ENCODE measurements around the gene SLC25A12.

DNA sequence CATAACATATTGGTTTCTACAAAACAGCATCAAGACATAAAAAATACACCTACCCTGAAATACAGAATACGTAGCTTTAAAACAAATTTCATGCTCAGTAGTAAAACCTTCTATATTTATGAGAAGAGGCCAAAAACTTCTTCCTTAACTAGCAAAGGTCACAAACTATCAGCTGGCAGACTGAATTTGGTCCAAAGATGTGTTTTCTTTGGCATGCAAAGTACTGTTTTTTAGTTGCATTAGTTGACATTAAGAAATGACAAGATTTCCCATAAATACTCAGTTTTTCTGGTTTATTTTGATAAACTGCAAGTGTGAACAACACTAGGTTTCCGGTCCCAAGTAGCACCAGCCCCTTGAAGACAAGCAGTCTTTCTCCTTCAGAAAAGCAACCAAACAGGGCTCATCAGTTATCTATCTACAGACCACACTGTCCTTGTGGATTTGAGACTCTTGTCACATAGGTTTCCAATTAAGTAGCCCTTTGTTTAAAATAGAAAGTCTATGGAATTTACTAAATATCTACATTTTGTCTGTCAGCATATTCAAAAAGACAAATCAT, 35.6 kb downstream of the SLC25A12 start:
- TF ChIP-seq, protein P1, sequence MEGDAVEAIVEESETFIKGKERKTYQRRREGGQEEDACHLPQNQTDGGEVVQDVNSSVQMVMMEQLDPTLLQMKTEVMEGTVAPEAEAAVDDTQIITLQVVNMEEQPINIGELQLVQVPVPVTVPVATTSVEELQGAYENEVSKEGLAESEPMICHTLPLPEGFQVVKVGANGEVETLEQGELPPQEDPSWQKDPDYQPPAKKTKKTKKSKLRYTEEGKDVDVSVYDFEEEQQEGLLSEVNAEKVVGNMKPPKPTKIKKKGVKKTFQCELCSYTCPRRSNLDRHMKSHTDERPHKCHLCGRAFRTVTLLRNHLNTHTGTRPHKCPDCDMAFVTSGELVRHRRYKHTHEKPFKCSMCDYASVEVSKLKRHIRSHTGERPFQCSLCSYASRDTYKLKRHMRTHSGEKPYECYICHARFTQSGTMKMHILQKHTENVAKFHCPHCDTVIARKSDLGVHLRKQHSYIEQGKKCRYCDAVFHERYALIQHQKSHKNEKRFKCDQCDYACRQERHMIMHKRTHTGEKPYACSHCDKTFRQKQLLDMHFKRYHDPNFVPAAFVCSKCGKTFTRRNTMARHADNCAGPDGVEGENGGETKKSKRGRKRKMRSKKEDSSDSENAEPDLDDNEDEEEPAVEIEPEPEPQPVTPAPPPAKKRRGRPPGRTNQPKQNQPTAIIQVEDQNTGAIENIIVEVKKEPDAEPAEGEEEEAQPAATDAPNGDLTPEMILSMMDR (IDR thresholded peaks at IDR 0.05): no peak
- TF ChIP-seq POLR2A (IDR thresholded peaks at IDR 0.05): no peak
